ENCODE measurements around the gene UBXN2A. TPM values are rescaled to one million over a fixed set of nuclear protein-coding genes. Genes with fewer than 3 reads are reported as not detected.
"Not testable (repeated sequence)": the region's sequence is repeated elsewhere in the genome, so short reads cannot be mapped to it uniquely, and the experiment has no call there.

The UBXN2A gene
- total and polyA plus RNA-seq, 2 of the 8 experiments (the other 6 are each of a cell fraction or from before 2014, with no cell fraction given): 3.6 to 20.4 TPM

GRCh38 chr2:24012521-24013188, 72.4 kb downstream of the UBXN2A start (continued):
- TF ChIP-seq RBBP5 (IDR thresholded peaks at IDR 0.05; ENCODE audit: borderline replicate concordance, low read depth, low read length): no peak
- no peak for TF ChIP-seq CHD1 (IDR thresholded peaks at IDR 0.05; ENCODE audit: low read depth, low read length)
- no peak for TF ChIP-seq GABPA (IDR thresholded peaks at IDR 0.05; ENCODE audit: borderline replicate concordance, insufficient read depth, low read length)

- not testable (repeated sequence) for H2BK5ac ChIP-seq (ENCODE audit: low read depth, low read length); H3K79me2 ChIP-seq (ENCODE audit: control insufficient read depth in 1 of 2, insufficient read depth in 2 of 2, low read length in 2 of 2); H4K20me1 ChIP-seq (replicated peaks in 1 of 2; ENCODE audit: control insufficient read depth in 1 of 2, insufficient read depth in 2 of 2, low read length in 2 of 2); H2BK15ac ChIP-seq (ENCODE audit: low read length); H2AK5ac ChIP-seq (ENCODE audit: low read depth, low read length); H3K4me3 ChIP-seq (ENCODE audit: extremely low read depth in 1 of 4, insufficient read depth in 2 of 4, low read depth in 3 of 4, low read length in 4 of 4); H2AFZ ChIP-seq (ENCODE audit: low read length); H2BK12ac ChIP-seq (ENCODE audit: low read depth, low read length); H4K91ac ChIP-seq (replicated peaks; ENCODE audit: insufficient read length, low read length); H3K14ac ChIP-seq (ENCODE audit: insufficient read length); H3K79me1 ChIP-seq (ENCODE audit: low read depth, low read length); H3K18ac ChIP-seq (ENCODE audit: extremely low read depth, low read length); H3K27ac ChIP-seq (ENCODE audit: low read depth, low read length); H2BK20ac ChIP-seq (ENCODE audit: low read length); DNase-seq (ENCODE audit: low read depth in 1 of 2, low spot score in 2 of 2); H3K23me2 ChIP-seq (ENCODE audit: low read depth, low read length); FAIRE-seq; H3K9ac ChIP-seq (replicated peaks in 1 of 4; ENCODE audit: extremely low read depth in 1 of 4, low read depth in 3 of 4, low read length in 3 of 4); H4K8ac ChIP-seq (ENCODE audit: extremely low read depth, insufficient read depth, low read length); H3K27me3 ChIP-seq (replicated peaks in 1 of 4; ENCODE audit: control insufficient read depth in 3 of 4, extremely low read depth in 1 of 4, insufficient read depth in 3 of 4, low read length in 3 of 4); H3K36me3 ChIP-seq (ENCODE audit: control insufficient read depth in 2 of 4, insufficient read depth in 4 of 4, low read length in 3 of 4); H3K4ac ChIP-seq (replicated peaks; ENCODE audit: insufficient read length, low read depth, low read length); H3K4me2 ChIP-seq (ENCODE audit: insufficient read depth in 1 of 2, low read depth in 2 of 2, low read length in 2 of 2); H3K56ac ChIP-seq (replicated peaks; ENCODE audit: insufficient read length, low read depth, low read length); H3K9me3 ChIP-seq (ENCODE audit: insufficient read depth in 2 of 2, low read depth in 1 of 2, low read length in 1 of 2); H3K23ac ChIP-seq (ENCODE audit: insufficient read length); H2BK120ac ChIP-seq (replicated peaks; ENCODE audit: low read depth, low read length); H4K5ac ChIP-seq (ENCODE audit: insufficient read length, low read depth, low read length)
- H3K4me1 ChIP-seq (replicated peaks in 1 of 4; ENCODE audit: control insufficient read depth in 3 of 4, insufficient read depth in 4 of 4, low read length in 3 of 4): peaks cover 0 to 35% (median 10%) of the 10 kb centered on the region in 4 experiments; a peak in 5 of 7 replicates
- WGBS, 2 experiments (ENCODE audit: extremely low coverage in 1 of 2, insufficient coverage in 1 of 2, insufficient read length in 1 of 2, insufficient replicate concordance in 2 of 2, low coverage in 1 of 2, low lambda C conversion rate in 2 of 2, missing lambda C conversion rate in 1 of 2): 85% methylated on average over 6 of the region's 6 CpGs; no CpG with 5 or more reads in 1 of the 2 experiments
- POLR2A ChIA-PET (ENCODE audit: partially characterized antibody): interaction anchor here (0.8 to 2.3 kb wide), 5 partner anchors 9 to 325 kb away, joined by 3 to 9 read pairs (median 4); partner anchors contain the start of gene ATAD2B
- CTCF ChIA-PET (ENCODE audit: partially characterized antibody): interaction anchor here (0.7 to 1.4 kb wide), 5 partner anchors 25 to 89 kb away, joined by 3 to 4 read pairs (median 4); partner anchors contain the start of gene ATAD2B
Measured at GRCh38 chr2:24014902-24015301, 74.6 kb downstream of the UBXN2A start.

Data from H1 (cell line).